ENCODE results near the gene ABCA10.
"Not testable (repeated sequence)": the region's sequence is repeated elsewhere in the genome, so short reads cannot be mapped to it uniquely, and the experiment has no call there.

Gene ABCA10

GRCh38 chr17:69228576-69228975 lies at the start of gene ABCA10:
Gene ABCA10 (minus strand): TSS chr17:69228824. CDS start chr17:69225358, 3,466 bp downstream.
- DNase-seq, result no peak

- DNase-seq, result not testable (repeated sequence)
These were observed 47.7 kb upstream of the ABCA10 start for GRCh38 chr17:69276279-69276678.

DNA sequence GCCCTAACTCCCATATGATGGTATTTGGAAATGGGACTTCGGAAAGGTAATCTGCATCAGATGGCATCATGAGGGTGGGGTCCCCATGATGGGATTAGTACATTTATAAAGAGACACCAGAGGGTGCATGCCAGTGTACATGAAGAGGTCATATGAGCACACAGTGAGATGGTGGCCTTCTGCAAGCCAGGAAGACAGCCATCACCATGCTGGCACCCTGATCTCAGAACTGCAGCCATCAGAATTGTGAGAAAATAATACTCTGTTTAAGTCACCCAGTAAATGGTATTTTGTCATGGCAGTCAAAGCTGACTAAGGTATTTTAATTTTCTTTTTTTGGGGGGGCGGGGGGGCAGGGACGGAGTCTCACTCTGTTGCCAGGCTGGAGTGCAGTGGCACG lies 47.1 kb upstream of the ABCA10 start:
- no peak for DNase-seq

DNA sequence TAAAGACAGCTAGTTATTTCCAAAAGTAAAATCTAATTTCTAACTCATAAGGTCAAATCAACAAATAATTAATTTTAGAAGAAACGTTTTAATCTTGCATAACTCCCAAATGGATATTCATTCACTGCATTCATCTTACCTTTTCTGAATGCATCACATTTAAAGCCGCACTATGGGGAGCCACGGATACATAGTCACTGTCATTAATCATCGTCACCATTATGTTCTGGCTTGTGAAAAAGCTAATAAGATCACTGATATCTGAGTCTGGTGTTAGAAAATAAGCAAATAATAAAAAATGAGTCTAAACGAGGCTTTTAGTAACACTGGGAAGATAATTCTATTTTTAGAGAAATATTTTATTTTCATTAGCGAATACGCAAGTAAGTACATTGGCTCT lies 42.4 kb upstream of the ABCA10 start:
- DNase-seq, result no peak

- DNase-seq, result no peak
These were observed 40.7 kb upstream of the ABCA10 start for GRCh38 chr17:69269131-69269998.

GRCh38 chr17:69268543-69269014 lies 40.0 kb upstream of the ABCA10 start:
- DNase-seq, result no peak

DNA sequence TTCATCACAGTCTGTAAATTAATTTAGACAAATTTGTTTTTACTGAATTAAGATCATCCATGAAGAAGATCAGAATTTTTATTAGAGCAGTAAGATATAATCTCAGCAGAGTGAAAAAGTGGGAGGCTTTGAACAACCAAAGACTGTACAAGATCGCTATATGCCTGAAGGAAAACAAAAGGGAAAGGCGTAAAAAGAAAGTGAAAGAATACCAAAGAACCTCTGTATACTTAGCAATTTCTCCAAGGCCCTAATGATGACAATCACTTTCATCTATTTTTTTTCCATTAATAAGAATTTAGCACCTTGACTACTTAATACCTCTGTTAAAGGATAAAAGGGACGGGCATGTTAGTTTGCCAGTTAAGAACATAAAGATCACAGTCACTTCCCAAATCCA lies 38.6 kb upstream of the ABCA10 start:
- DNase-seq, result no peak

DNA sequence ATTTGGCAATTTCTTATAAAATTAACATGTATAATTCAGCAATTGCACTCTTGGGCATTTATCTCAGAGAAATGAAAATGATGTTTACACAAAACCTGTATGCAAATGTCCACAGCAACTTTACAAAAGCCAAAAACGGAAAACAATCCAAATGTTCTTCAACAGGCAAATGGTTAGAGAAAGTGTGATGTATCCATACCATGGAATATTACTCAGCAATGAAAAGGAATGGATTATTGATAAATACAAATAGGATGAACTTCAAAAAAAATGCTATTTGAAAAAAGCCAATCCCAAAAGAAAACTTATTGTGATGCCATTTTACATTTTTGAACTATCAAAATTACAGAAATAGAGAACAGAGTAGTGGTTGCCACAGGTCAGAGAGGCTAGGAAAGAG lies 37.2 kb upstream of the ABCA10 start:
- DNase-seq, result no peak

- DNase-seq, result no peak
These were observed 25.6 kb upstream of the ABCA10 start for GRCh38 chr17:69254187-69254586.

DNA sequence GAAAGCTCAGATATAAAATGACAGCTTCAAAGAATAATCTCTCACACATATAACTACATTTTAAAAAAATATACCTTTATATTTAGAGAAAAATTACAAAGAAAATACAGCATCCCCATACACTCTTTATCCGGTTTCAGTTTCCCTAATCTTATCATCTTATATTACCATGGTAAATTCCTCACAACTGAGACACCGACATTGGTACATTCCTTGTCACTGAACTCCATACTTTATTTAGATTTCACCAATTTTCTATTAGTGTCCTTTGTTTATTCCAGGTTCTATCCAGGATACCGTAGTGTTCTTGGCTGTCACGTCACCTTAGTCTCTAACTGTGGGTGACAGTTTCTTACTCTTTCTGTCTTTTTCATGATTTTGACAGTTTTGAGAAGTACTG lies 22.0 kb upstream of the ABCA10 start:
- no peak for DNase-seq

- DNase-seq, result peak in 2 of 6 experiments; percentile 16 to 18
These were observed 18.2 kb upstream of the ABCA10 start for GRCh38 chr17:69246726-69247375.

GRCh38 chr17:69246202-69246601 lies 17.6 kb upstream of the ABCA10 start:
- DNase-seq, result no peak

DNA sequence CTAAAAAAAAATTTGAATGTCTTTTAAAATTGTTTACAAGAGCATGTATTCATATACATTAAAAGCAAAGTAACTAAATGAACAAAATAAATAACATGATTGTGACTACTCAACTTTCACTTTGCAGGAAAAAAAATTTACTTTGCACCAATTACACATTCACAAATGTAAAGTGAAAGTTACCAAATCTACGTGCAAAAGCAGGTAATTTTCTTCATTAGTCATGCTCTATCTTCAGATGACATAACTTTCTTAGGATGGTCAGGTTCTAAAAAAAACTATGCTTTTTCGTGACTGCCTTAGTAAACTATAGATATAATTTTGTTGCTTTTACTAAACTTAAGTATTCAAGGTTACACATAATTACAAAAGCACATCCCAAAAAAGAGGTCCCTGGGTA lies 17.0 kb upstream of the ABCA10 start:
- no peak for DNase-seq

DNA sequence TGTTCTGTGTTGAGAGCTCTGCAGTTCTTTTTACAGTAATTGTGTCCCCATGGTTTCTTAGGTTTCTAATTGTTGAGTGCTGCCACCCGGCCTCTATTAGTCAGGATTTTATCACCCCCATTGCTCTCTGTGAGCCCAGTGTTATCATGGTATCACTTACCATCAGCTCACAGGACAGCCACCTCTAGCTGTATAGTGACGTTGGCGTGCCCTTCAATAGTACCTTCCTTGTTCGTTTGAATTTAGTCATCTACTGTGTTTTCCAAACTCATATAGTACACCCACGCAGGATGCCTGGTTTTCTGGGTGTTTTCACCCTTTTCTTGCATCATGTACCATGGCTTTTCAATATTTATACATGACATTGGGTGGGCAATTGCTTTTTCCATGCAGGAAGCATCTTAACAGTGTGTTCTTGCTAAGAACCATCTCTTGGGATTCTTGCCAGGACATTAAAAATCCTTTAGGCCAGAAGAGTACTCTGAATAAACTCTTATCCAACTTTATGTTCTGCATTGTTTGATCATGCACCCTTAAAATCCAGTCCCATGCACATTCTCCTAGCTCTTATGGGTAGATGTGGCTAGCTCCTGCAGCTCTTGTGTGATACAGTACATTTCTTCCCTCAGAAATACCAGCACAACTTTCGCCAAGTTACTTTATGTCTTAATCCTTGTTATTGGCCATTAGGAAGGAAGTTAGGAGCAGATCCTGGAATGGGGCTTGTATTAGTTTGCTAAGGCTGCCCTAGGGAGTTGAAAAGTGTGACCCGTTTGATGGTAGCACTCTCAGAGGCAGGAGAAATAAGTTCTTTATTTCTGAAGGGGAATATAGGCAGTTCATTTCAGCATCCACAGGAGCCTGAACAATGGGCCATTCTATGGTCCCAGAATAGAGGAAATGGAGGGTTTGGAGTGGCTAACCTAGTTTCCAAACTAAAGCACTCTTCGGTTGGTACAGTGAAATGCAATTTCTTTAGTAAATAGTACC lies 11.3 kb upstream of the ABCA10 start:
- no peak for DNase-seq

- DNase-seq, result no peak
These were observed 8.3 kb upstream of the ABCA10 start for GRCh38 chr17:69236946-69237345.

DNA sequence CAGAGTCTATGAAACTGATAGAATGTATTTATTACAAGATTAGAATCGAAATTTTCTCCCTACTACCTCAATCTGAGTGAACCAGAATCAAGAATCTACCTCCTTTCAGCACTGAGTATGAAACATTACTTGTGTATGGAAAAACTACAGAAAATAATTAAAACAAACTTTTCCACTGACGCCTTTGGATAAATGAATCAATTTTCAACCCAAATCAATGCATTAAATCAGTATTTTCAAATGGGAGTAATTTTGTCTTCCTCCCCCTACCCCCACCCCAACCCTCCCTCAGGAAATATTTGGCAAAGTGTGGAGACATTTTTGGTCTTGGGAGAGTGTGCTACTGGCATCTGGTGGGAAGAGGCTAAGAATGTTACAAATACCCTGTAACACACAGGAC lies 7.8 kb upstream of the ABCA10 start:
- no peak for DNase-seq

- peak; percentile 2 to 25 (median 14) for DNase-seq
These were observed 6.9 kb upstream of the ABCA10 start for GRCh38 chr17:69235338-69236058.

GRCh38 chr17:69232650-69233049 lies 4.0 kb upstream of the ABCA10 start:
- no peak for DNase-seq

DNA sequence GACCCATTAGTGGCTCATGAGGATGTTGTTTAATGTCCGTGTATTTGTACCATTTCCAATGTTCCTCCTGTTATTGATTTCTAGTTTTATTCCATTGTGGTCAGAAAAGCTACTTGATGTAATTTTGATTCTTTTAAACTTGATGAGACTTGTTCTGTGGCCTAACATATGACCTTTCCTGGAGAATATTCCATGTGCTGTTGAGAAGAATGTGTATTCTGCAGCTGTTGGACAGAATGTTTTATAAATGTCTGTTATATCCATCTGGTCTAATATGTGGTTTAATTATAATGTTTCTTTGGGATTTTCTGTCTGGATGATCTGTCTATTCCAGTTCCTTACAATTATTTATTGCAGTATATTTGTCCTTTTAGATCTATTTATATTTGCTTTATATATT lies 2.9 kb upstream of the ABCA10 start:
- no peak for DNase-seq

DNA sequence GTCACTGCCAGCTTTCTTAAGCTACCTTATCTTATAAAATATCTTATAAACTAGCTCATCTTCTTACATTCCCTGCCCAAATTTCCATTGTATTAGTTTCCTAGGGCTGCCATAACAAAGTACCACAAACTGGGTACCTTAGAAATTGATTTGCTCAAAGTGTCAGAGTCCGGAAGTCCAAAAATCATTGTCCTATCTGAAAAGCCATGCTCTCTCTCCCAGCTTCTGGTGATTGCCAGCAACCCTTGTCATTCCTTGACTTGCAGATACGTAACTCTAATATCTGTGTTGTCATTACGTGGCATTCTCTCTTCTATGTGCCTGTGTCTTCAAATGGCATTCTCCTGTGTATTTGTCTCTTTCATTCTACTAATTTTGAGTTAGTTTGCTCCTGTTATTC lies 2.3 kb upstream of the ABCA10 start:
- DNase-seq, result no peak

DNA sequence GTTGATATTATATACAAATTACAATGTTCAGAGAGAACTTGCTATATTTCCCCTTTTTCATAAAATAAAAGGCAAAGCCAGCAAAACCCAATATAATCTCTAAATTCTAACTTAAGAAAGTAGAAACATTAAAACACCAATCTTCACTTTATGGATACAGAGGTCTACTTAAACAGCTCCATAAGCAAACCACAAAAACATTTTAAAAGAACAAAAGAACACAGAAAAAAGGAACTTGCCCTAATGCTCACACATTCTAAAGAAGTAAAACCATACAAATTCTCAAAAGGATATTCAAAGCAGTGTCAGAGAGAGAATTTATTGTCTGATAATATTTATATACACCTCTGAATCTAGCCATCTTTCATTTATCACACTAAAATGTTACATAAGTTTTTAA lies 606 bp downstream of the ABCA10 start:
- no peak for DNase-seq

GRCh38 chr17:69227541-69227940 lies 1.1 kb downstream of the ABCA10 start:
- no peak for DNase-seq
